Epithelial cell of umbilical artery (primary cell): ENCODE measurements around the gene TCHH. TPM values are rescaled to one million over a fixed set of nuclear protein-coding genes. Genes with fewer than 3 reads are reported as not detected.

Experiments
- total RNA-seq: library from RNA; depleted of rRNA; stranded (reverse); fragments of >200 nt; gene quantifications from 2 replicates; pipeline ENCODE4 v1.2.3, GENCODE V29; 2014

Gene TCHH
- total RNA-seq: not detected in 2 replicates

GRCh38 chr1:152115344-152115743, at the start of gene TCHH:
TSS of gene TCHH (minus strand) at chr1:152115444. CDS start at chr1:152114080, 1,364 bp downstream.

GRCh38 chr1:152159144-152159543, 43.9 kb upstream of the TCHH start, which contains the start of gene RPTN:
TSS of gene RPTN (minus strand) at chr1:152159228. CDS start at chr1:152157889, 1,339 bp downstream.

GRCh38 chr1:152089014-152089674, 26.1 kb downstream of the TCHH start, which contains the start of gene TCHHL1:
TSS of gene TCHHL1 (minus strand) at chr1:152089064. CDS start at chr1:152088143, 921 bp downstream.

Other genes with a start within 250 kb of the TCHH start
- 14.0 and 15.7 TPM in 2 replicates for gene THEM4, start 205.9 kb downstream of the TCHH start, total RNA-seq
- 109 and 122 TPM in 2 replicates for gene S100A10, start 121.6 kb downstream of the TCHH start, total RNA-seq
- 19.8 and 28.3 TPM in 2 replicates for gene S100A11, start 78.4 kb downstream of the TCHH start, total RNA-seq
- gene TCHHL1, start 26.4 kb downstream of the TCHH start, total RNA-seq: not detected in 2 replicates
- gene RPTN, start 43.8 kb upstream of the TCHH start, total RNA-seq: not detected in 2 replicates
- gene HRNR, start 108.7 kb upstream of the TCHH start, total RNA-seq: not detected in 2 replicates
- under 0.01 TPM in 1 of 2 replicates, not detected in the other for gene FLG, start 209.8 kb upstream of the TCHH start, total RNA-seq
- gene FLG2, start 244.6 kb upstream of the TCHH start, total RNA-seq: under 0.01 TPM in 1 of 2 replicates, not detected in the other